B cell (primary cell): ENCODE results near the gene COBLL1. TPM values are rescaled to one million over a fixed set of nuclear protein-coding genes. Genes with fewer than 3 reads are reported as not detected.

ENCODE experiments used
- ATAC-seq: fragments of 200-7000 bp; cut with Tn5 transposase; one replicate; pipeline ENCODE4 v1.10.0; 2021; ENCODE audit warnings: low read depth, mild to moderate bottlenecking, moderate number of reproducible peaks, moderate library complexity
- CTCF ChIA-PET: fragments of 350-600 bp; sonication (Branson Sonifier 250); formaldehyde crosslinking; loops from one replicate; lab custom pipeline; 2021; ENCODE audit warnings: antibody characterized with exemption, inconsistent platforms; lab: Charles Lee
- POLR2A ChIA-PET: fragments of 350-600 bp; sonication (Branson Sonifier 250); formaldehyde crosslinking; loops from one replicate; lab custom pipeline; 2021; ENCODE audit warnings: antibody characterized with exemption; lab: Charles Lee
- DNase-seq: peaks from one replicate; pipeline ENCODE4 v3.0.0; 2013
- H2AFZ ChIP-seq: 2 replicates; pipeline ENCODE4 v1.6.1; 2012; ENCODE audit warnings: mild to moderate bottlenecking, low read depth, low read length; ENCODE audit not compliant: insufficient read depth, poor library complexity, severe bottlenecking
- H3K27ac ChIP-seq, 2 donors: 1 replicate in 1 of 2; 2 replicates in 1 of 2; pipeline ENCODE4 v1.5.1; 2012 to 2013; ENCODE audit warnings: low read length in 2 of 2, mild to moderate bottlenecking in 2 of 2, moderate library complexity in 1 of 2
- H3K27me3 ChIP-seq, 4 experiments: fragments of 200-600 bp in 1 of 4; sonication (generic) in 1 of 4; replicated peaks in 1 of 4; 1 replicate in 2 of 4; 2 replicates in 2 of 4; pipeline versions ENCODE4 v1.6.1 to v1.7.0; 2013 to 2016; ENCODE audit warnings: low read length in 3 of 4, mild to moderate bottlenecking in 2 of 4, mixed read lengths in 1 of 4, moderate library complexity in 1 of 4; ENCODE audit not compliant: insufficient read depth in 4 of 4, control insufficient read depth in 3 of 4; ENCODE audit errors: control extremely low read depth in 1 of 4
- H3K36me3 ChIP-seq, 2 experiments: replicated peaks in 1 of 2; 1 replicate in 1 of 2; 2 replicates in 1 of 2; pipeline versions ENCODE4 v1.6.1 to v1.7.1; 2013; ENCODE audit warnings: low read length in 1 of 2; ENCODE audit not compliant: insufficient read depth in 2 of 2, control insufficient read depth in 1 of 2; ENCODE audit errors: control extremely low read depth in 1 of 2, extremely low read depth in 1 of 2
- H3K4me1 ChIP-seq, 2 donors: fragments of 200-600 bp in 1 of 2; sonication (generic) in 1 of 2; 1 replicate in 1 of 2; 2 replicates in 1 of 2; pipeline versions ENCODE4 v1.5.1 to v1.6.1; 2013 to 2017; ENCODE audit warnings: low read length in 2 of 2; ENCODE audit not compliant: control insufficient read depth in 2 of 2, insufficient read depth in 2 of 2
- H3K4me2 ChIP-seq: replicated peaks from 2 replicates; pipeline ENCODE3; 2012; ENCODE audit warnings: mild to moderate bottlenecking, low read depth, low read length; ENCODE audit not compliant: poor library complexity, severe bottlenecking
- H3K4me3 ChIP-seq, 5 experiments: fragments of 200-600 bp in 1 of 5; sonication (generic) in 1 of 5; 1 replicate in 3 of 5; 2 replicates in 2 of 5; pipeline versions ENCODE4 v1.5.1 to v1.7.0; 2011 to 2016; ENCODE audit warnings: low read length in 4 of 5, mild to moderate bottlenecking in 4 of 5, low read depth in 2 of 5, control low read depth in 1 of 5, moderate library complexity in 1 of 5; ENCODE audit not compliant: insufficient read depth in 1 of 5; ENCODE audit errors: control extremely low read depth in 1 of 5, extremely low read depth in 1 of 5
- H3K79me2 ChIP-seq: fragments of 200-600 bp; sonication (generic); one replicate; pipeline ENCODE4 v1.6.0; 2016; ENCODE audit warnings: low read length; ENCODE audit not compliant: control insufficient read depth, insufficient read depth
- H3K9ac ChIP-seq: fragments of 200-600 bp; sonication (generic); 2 replicates; pipeline ENCODE4 v1.6.1; 2017; ENCODE audit warnings: mild to moderate bottlenecking, low read length, moderate library complexity
- H3K9me3 ChIP-seq, 3 donors: one replicate each; pipeline versions ENCODE4 v1.6.1 to v1.7.1; 2013; ENCODE audit warnings: low read length in 2 of 3; ENCODE audit not compliant: control insufficient read depth in 2 of 3, insufficient read depth in 1 of 3; ENCODE audit errors: control extremely low read depth in 1 of 3
- H4K20me1 ChIP-seq: 2 replicates; pipeline ENCODE4 v1.6.0; 2012; ENCODE audit warnings: mild to moderate bottlenecking, low read length; ENCODE audit not compliant: insufficient read depth, control insufficient read depth, poor library complexity, severe bottlenecking
- H3K27ac Mint-ChIP-seq: one replicate; pipeline ENCODE4 v1.8.0; 2021; ENCODE audit warnings: mixed read lengths
- H3K27me3 Mint-ChIP-seq: one replicate; pipeline ENCODE4 v1.8.0; 2021; ENCODE audit warnings: mixed read lengths
- H3K4me1 Mint-ChIP-seq: one replicate; pipeline ENCODE4 v1.8.0; 2021; ENCODE audit warnings: mixed read lengths
- H3K4me3 Mint-ChIP-seq: one replicate; pipeline ENCODE4 v1.8.0; 2021; ENCODE audit warnings: mixed read lengths
- H3K9me3 Mint-ChIP-seq: one replicate; pipeline ENCODE4 v1.8.0; 2022; ENCODE audit warnings: mixed read lengths; ENCODE audit not compliant: insufficient read depth
- EZH2 ChIP-seq: IDR thresholded peaks from 2 replicates; pipeline ENCODE4 v1.6.1; 2012; ENCODE audit warnings: borderline replicate concordance, low read depth, mild to moderate bottlenecking, moderate library complexity, low read length; ENCODE audit not compliant: insufficient read depth, poor library complexity, severe bottlenecking
- WGBS: methylation state at CpG from one replicate; pipeline ENCODE4 v1.1.5; 2013; ENCODE audit warnings: missing lambda C conversion rate; ENCODE audit not compliant: insufficient coverage; 5-methylcytosine and 5-hydroxymethylcytosine counted together
- intact Hi-C: fragments of 100-400 bp; cut with micrococcal nuclease; formaldehyde crosslinking; loops from one replicate; pipeline ENCODE4 v1.10.0; 2022
- polyA plus RNA-seq: library from polyadenylated mRNA; depleted of rRNA; stranded (reverse); fragments of >200 nt; gene quantifications from 2 replicates; pipeline ENCODE4 v1.2.3, GENCODE V29; 2012
- total RNA-seq, 2 donors: library from RNA; stranded (reverse); fragments of 120-200 nt in 1 of 2; gene quantifications; 1 replicate in 1 of 2; 2 replicates in 1 of 2; pipeline versions ENCODE4 v1.2.3 to v1.2.4, GENCODE V29; 2013 to 2022
- TF ChIP-seq, protein P1 (sequence below): fragments of 200-600 bp; IDR thresholded peaks from one replicate; pipeline ENCODE4 v1.8.0; 2022; ENCODE audit warnings: antibody characterized with exemption, mild to moderate bottlenecking

Gene COBLL1
- total and polyA plus RNA-seq, 2 donors (not counting 1 experiment from before 2014, with no cell fraction given): 45.1 to 234 TPM

DNA sequence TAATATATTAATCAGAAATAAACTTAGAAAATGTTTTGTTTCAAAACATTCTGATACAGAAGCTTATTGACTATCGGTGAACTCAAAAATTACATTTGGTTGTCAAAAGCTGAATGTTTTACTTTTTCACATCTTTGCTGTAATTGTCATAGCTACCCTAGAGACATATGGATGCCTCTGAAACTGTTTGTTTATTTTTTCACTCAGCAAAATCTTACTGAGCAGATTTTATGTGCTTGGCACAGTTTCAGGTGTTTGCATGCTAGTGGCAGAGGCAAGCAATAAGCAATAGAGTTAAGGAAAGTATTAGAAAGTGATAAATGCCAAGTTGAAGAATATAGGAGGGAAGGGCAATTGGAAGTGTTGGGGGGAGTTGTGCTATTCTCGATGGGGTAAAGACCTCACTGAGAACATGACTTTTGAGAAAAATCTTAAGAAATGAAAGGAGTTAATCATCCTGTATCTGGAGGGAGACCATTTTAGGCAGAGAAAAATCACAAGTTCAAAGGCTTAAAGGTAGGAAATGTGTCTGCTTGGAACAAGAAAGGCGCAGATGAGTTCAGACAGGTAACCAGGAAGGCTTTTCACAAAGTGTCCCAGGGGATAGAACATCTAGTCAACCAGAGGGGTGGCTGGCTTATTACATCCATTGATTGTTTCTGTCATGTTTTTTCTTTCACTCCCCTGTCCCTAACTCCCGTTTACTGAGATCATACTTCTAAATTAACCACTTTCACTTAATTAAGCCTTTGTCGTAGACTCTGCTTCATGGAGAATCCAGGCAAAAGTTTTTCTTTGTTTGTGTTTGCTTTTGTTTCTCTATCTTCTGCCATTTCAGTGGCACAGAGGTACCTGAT lies 27.2 kb upstream of the COBLL1 start:
- TF ChIP-seq, protein P1, sequence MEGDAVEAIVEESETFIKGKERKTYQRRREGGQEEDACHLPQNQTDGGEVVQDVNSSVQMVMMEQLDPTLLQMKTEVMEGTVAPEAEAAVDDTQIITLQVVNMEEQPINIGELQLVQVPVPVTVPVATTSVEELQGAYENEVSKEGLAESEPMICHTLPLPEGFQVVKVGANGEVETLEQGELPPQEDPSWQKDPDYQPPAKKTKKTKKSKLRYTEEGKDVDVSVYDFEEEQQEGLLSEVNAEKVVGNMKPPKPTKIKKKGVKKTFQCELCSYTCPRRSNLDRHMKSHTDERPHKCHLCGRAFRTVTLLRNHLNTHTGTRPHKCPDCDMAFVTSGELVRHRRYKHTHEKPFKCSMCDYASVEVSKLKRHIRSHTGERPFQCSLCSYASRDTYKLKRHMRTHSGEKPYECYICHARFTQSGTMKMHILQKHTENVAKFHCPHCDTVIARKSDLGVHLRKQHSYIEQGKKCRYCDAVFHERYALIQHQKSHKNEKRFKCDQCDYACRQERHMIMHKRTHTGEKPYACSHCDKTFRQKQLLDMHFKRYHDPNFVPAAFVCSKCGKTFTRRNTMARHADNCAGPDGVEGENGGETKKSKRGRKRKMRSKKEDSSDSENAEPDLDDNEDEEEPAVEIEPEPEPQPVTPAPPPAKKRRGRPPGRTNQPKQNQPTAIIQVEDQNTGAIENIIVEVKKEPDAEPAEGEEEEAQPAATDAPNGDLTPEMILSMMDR: no peak
- TF ChIP-seq EZH2: no peak
- H3K27me3 Mint-ChIP-seq: no peaks in the 10 kb centered on the region
- H4K20me1 ChIP-seq: no peaks in the 10 kb centered on the region
- H2AFZ ChIP-seq: peak overlapping the region; percentile 21
- no peak overlapping the region for H3K4me3 Mint-ChIP-seq
- H3K4me1 Mint-ChIP-seq: peaks cover 36% of the 10 kb centered on the region
- intact Hi-C loops: no loop called here
- H3K79me2 ChIP-seq: no peaks in the 10 kb centered on the region
- no peaks in the 10 kb centered on the region for H3K36me3 ChIP-seq
- ChIA-PET POLR2A (no interaction called here), CTCF (no interaction called here)
- H3K9me3 ChIP-seq: no peaks in the 10 kb centered on the region
- peaks cover 27 to 35% of the 10 kb centered on the region in 2 donors for H3K4me1 ChIP-seq
- H3K9ac ChIP-seq: no peak overlapping the region
- H3K27ac Mint-ChIP-seq: peak overlapping the region; percentile 54
- H3K4me2 ChIP-seq: no peak overlapping the region
- no peak for ATAC-seq
- no peak overlapping the region for H3K4me3 ChIP-seq
- H3K27ac ChIP-seq: peak overlapping the region in 1 of 2 donors; percentile 11
- H3K27me3 ChIP-seq: no peaks in the 10 kb centered on the region
- 100% methylated on average over 1 of the region's 5 CpGs for WGBS
- H3K9me3 Mint-ChIP-seq: no peaks in the 10 kb centered on the region
- no peak for DNase-seq

DNA sequence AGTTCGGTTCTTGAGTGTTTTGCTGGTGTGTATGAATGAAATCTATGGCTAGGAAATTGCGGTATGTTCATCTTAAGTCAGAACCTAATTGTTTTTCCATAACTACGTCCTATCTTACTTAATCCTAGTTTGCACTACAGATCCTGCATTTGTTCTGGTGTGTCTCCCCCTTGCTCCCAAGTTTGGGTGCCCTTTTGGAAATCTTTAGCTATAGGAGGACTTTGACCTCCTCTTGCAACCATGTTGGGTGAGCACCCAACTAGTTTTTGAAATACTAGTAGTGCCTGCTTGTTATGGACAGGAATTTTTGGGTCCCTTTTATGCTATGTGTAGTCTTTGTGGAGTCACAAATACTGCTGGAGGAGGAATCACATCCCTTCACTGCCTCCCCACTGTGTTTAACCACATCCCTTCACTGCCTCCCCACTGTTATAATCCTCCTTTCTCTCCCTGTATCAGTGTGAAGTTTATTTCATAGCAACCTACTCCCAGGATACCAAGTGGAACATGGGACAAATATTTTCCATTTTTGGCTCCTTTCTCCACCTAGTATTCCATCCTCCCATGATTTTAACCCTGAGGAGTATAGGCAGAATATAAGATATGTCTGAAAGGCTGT lies 26.3 kb upstream of the COBLL1 start:
- intact Hi-C loops: loop anchor here (2.0 kb wide), 2 partner anchors 17 to 43 kb away; no protein-coding TSS in a partner anchor
- POLR2A ChIA-PET: no interaction called here

More for the DNA sequence above, 26.3 kb upstream of the COBLL1 start:
- Mint-ChIP-seq H3K9me3 (no peaks in the 10 kb centered on the region), H3K4me1 (peaks cover 36% of the 10 kb centered on the region), H3K27ac (peak overlapping the region; percentile 84), H3K27me3 (no peaks in the 10 kb centered on the region), H3K4me3 (peak overlapping the region; percentile 5)
- CTCF ChIA-PET: interaction anchor here (1.1 to 1.3 kb wide), 2 partner anchors 10 to 29 kb away, joined by 3 to 4 read pairs; no protein-coding TSS in a partner anchor
- WGBS: no CpG with 5 or more reads among the region's 3 CpGs
- Histone ChIP-seq H3K9me3 (no peaks in the 10 kb centered on the region), H3K79me2 (no peaks in the 10 kb centered on the region), H3K4me2 (no peak overlapping the region), H3K9ac (no peak overlapping the region), H4K20me1 (no peaks in the 10 kb centered on the region), H3K4me1 (peaks cover 27 to 35% of the 10 kb centered on the region in 2 donors), H3K36me3 (no peaks in the 10 kb centered on the region), H3K27me3 (no peaks in the 10 kb centered on the region), H3K27ac (no peak overlapping the region), H3K4me3 (no peak overlapping the region), H2AFZ (no peak overlapping the region)
- DNase-seq: no peak
- ATAC-seq: no peak
- TF ChIP-seq EZH2: no peak
- TF ChIP-seq, protein P1: no peak
